ENCODE results near the gene ENO1. TPM values are rescaled to one million over a fixed set of nuclear protein-coding genes. Genes with fewer than 3 reads are reported as not detected.
"Not testable (repeated sequence)": the region's sequence is repeated elsewhere in the genome, so short reads cannot be mapped to it uniquely, and the experiment has no call there.

Gene ENO1
- 124 TPM for total RNA-seq
- long read RNA-seq, transcript ENO1-217 (12 exons, 1,782 nt), result minor isoform, 83 of 257 reads
- long read RNA-seq, transcript ENO1-201 (12 exons, 1,781 nt), result major isoform, 109 of 257 reads
- long read RNA-seq, partial matches to known transcripts, result 49 of 257 reads
- long read RNA-seq, other reads (novel, unspliced or antisense), result 12 of 257 reads

DNA sequence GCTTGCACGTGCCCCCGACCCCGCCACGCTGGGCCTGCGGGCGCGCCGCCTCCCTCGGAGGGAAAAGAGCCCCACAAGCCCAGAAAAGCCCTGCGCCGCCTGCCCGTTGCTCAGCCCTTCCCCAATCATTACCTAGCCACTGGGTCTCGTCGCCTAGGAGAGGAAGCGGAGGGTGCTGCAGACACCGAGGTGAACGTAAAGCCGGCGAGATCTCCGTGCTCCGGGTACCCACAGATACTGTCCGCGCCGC, at the start of gene ENO1:
TSS of gene ENO1 (minus strand) at position 239 of the 250 bp plus-strand sequence. CDS start 3,778 bp downstream, outside the sequence.
- H3K36me3 ChIP-seq, result peaks cover 16% of the 10 kb centered on the region
- peak within 1 kb of the TSS; percentile 99 for H3K27ac ChIP-seq (replicated peaks)
- peak within 1 kb of the TSS; percentile 93 for H3K4me3 ChIP-seq
- no peaks in the 10 kb centered on the region for H3K27me3 ChIP-seq (ENCODE audit: low read depth)
- H3K4me1 ChIP-seq, result peaks cover 71% of the 10 kb centered on the region
- DNase-seq, result no peak
- intact Hi-C loops (cut with micrococcal nuclease), result no loop called here
- H3K9me3 ChIP-seq (replicated peaks), result no peaks in the 10 kb centered on the region
- TF ChIP-seq, protein P1, sequence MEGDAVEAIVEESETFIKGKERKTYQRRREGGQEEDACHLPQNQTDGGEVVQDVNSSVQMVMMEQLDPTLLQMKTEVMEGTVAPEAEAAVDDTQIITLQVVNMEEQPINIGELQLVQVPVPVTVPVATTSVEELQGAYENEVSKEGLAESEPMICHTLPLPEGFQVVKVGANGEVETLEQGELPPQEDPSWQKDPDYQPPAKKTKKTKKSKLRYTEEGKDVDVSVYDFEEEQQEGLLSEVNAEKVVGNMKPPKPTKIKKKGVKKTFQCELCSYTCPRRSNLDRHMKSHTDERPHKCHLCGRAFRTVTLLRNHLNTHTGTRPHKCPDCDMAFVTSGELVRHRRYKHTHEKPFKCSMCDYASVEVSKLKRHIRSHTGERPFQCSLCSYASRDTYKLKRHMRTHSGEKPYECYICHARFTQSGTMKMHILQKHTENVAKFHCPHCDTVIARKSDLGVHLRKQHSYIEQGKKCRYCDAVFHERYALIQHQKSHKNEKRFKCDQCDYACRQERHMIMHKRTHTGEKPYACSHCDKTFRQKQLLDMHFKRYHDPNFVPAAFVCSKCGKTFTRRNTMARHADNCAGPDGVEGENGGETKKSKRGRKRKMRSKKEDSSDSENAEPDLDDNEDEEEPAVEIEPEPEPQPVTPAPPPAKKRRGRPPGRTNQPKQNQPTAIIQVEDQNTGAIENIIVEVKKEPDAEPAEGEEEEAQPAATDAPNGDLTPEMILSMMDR (IDR thresholded peaks at IDR 0.05; ENCODE audit: borderline replicate concordance), result no peak

DNA sequence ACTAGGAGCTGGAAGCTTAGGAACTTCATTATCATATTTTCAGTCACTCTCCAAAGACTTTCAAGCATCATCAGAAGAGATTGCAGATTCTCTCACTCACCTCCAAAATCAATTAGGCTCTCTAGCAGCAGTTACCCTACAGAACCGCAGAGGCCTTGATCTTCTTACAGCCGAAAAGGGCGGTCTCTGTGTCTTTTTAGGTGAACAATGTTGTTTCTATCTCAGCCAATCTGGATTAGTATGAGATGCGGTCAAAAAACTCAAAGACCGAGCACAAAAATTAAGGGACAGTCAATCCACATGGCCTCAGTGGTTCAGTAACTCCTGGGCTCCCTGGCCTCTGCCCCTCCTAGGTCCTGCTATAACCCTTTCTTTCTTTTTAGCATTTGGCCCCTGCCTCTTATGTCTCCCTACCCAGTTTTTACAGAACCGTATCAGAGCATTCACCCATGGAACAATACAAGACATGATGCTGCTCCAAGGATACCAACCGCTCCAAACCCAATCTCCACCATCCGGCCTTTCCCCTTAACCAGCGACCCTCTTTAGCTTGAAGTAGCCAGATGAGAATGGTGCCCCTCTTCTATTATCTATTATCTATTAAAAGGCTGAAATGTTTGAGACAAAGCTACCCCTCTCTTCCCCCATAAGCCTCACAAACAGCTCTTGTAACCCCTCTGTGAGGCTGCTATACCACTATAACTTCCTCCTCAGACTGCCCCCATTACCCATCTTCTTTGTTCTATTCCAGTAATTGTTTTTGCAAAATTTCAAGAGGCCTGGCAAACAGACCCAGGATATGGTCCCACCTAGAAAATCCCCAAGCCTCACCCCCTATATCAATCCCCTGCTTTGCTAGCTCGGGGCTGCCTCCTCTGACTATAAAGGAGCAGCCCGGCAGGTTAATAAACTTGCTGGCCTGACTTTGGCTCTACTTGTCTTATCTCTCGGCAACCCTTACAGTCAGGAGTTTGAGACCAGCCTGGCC, 48.5 kb upstream of the ENO1 start:
- Histone ChIP-seq H3K4me1 (no peaks in the 10 kb centered on the region), H3K4me3 (no peak overlapping the region), H3K36me3 (no peaks in the 10 kb centered on the region), H3K9me3 (replicated peaks) (no peaks in the 10 kb centered on the region), H3K27ac (replicated peaks) (no peak overlapping the region), H3K27me3 (ENCODE audit: low read depth) (no peaks in the 10 kb centered on the region)
- TF ChIP-seq, protein P1 (IDR thresholded peaks at IDR 0.05; ENCODE audit: borderline replicate concordance), result no peak
- intact Hi-C loops (cut with micrococcal nuclease), result no loop called here
- no peak for DNase-seq

DNA sequence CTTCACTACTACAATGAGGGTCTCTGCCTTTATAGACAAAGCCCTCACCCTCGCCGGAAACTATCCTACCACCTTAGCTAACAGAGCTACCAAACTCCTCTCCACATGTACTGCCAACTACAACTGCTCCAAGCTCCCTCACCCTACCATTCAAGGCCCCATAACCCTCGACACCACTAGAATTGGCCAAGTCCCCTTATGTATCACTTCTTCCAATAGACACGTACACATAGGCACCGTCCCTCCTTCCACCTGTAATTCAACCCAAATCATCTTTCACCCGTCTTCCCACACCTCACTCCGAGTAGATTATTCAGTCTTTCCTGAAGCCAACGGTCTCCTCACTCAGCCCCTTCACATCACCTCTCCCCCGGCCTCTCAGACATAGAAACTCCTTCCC, 47.5 kb upstream of the ENO1 start:
- intact Hi-C loops (cut with micrococcal nuclease), result no loop called here
- TF ChIP-seq, protein P1 (IDR thresholded peaks at IDR 0.05; ENCODE audit: borderline replicate concordance), result no peak
- no peak for DNase-seq
- Histone ChIP-seq H3K4me1 (no peaks in the 10 kb centered on the region), H3K27ac (replicated peaks) (no peak overlapping the region), H3K9me3 (replicated peaks) (no peaks in the 10 kb centered on the region), H3K36me3 (no peaks in the 10 kb centered on the region), H3K27me3 (ENCODE audit: low read depth) (no peaks in the 10 kb centered on the region), H3K4me3 (no peak overlapping the region)

DNA sequence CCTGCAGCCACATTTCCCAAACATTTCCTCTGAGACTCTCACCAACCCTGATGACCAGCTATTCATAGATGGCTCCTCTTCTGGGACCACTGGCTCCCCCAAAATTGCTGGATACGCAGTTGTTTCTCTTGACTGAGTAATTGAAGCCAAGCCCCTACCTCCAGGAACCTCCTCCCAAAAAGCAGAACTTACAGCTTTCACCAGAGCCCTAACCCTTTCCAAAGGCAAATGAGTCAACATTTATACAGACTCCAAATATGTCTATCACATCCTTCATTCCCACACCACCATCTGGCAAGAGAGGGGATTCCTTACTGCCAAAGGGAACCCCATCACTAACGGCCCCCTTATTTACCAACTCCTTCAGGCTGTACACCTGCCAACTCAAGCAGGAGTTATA, 46.9 kb upstream of the ENO1 start:
- DNase-seq, result no peak
- Histone ChIP-seq H3K36me3 (no peaks in the 10 kb centered on the region), H3K27ac (replicated peaks) (no peak overlapping the region), H3K4me3 (no peak overlapping the region), H3K4me1 (no peaks in the 10 kb centered on the region), H3K9me3 (replicated peaks) (no peaks in the 10 kb centered on the region), H3K27me3 (ENCODE audit: low read depth) (no peaks in the 10 kb centered on the region)
- TF ChIP-seq, protein P1 (IDR thresholded peaks at IDR 0.05; ENCODE audit: borderline replicate concordance), result no peak
- intact Hi-C loops (cut with micrococcal nuclease), result no loop called here

DNA sequence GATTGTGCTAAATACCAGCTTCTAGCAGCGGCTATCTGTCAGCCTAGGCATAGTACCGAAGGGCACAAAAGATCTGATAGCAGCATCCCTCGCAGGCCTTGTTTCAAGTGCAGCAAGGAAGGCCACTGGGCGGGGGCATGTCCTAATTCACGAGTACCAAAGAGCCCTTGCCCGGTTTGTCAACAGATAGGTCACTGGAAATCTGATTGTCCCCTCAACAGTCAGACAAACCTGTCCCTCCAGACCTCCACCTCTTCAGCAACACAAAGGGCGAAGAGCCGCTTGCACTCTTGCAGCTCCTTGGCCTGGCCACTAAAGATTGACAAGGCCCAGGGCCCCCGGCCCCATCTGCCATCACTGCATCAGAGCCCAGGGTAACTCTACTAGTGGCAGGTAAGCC, 44.5 kb upstream of the ENO1 start:
- no peaks in the 10 kb centered on the region for H3K9me3 ChIP-seq (replicated peaks)
- no peak overlapping the region for H3K4me3 ChIP-seq
- H3K36me3 ChIP-seq, result no peaks in the 10 kb centered on the region
- no peak overlapping the region for H3K27ac ChIP-seq (replicated peaks)
- intact Hi-C loops (cut with micrococcal nuclease), result loop anchor here (5.0 kb wide), 1 partner anchor 64 kb away; no protein-coding TSS in a partner anchor
- no peak for DNase-seq
- TF ChIP-seq, protein P1 (IDR thresholded peaks at IDR 0.05; ENCODE audit: borderline replicate concordance), result no peak
- H3K4me1 ChIP-seq, result no peaks in the 10 kb centered on the region
- no peaks in the 10 kb centered on the region for H3K27me3 ChIP-seq (ENCODE audit: low read depth)

DNA sequence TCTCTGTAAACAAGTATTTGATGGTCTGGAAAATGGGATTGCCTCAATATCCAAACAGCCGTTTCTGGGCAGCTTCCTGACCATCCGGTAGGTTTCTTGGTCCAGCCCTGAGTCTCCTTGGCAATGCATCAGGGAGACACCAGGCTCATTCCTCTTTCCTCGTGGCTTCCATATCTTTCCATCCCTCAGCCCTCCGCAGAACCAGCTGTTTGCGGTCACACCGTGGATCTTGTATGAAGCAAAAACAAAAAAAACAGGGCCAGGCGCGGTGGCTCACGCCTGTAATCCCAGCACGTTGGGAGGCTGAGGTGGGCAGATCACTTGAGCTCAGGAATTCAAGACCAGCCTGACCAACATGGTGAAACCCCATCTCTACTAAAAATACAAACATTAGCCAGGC, 39.0 kb upstream of the ENO1 start:
- H3K27me3 ChIP-seq (ENCODE audit: low read depth), result not testable (repeated sequence)

More for the DNA sequence above, 39.0 kb upstream of the ENO1 start:
- not testable (repeated sequence) for H3K9me3 ChIP-seq (replicated peaks); H3K36me3 ChIP-seq; H3K4me1 ChIP-seq; H3K27ac ChIP-seq (replicated peaks); DNase-seq; H3K4me3 ChIP-seq
- intact Hi-C loops (cut with micrococcal nuclease), result loop anchor here (10.0 kb wide), 1 partner anchor 177 kb away; no protein-coding TSS in a partner anchor
